ENCODE measurements around the gene MAGED1. TPM values are rescaled to one million over a fixed set of nuclear protein-coding genes. Genes with fewer than 3 reads are reported as not detected.

MAGED1 gene
- total and polyA plus RNA-seq, 2 of the 8 experiments (the other 6 are each of a cell fraction or from before 2014, with no cell fraction given) = 91.0 to 91.1 TPM

DNA sequence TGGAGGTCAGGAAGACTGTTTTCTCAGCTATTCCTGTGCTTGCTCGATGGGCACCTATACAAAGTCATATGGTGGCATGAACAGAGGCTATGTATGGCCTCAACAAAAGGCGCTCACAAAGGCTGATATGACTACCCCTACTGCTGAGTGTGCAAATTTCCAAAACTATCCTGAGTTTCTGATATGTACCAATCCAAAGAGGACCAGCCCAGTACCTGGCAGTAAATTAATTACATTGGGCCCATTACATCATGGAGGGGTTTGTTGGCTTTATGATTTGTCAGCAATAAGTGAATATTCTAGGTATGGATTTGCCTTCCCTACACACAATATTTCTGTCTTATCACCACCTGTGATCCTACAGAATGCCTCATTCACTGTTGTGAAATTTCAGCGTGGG lies 12.3 kb downstream of the MAGED1 start (continued):
- TF ChIP-seq, protein P1, sequence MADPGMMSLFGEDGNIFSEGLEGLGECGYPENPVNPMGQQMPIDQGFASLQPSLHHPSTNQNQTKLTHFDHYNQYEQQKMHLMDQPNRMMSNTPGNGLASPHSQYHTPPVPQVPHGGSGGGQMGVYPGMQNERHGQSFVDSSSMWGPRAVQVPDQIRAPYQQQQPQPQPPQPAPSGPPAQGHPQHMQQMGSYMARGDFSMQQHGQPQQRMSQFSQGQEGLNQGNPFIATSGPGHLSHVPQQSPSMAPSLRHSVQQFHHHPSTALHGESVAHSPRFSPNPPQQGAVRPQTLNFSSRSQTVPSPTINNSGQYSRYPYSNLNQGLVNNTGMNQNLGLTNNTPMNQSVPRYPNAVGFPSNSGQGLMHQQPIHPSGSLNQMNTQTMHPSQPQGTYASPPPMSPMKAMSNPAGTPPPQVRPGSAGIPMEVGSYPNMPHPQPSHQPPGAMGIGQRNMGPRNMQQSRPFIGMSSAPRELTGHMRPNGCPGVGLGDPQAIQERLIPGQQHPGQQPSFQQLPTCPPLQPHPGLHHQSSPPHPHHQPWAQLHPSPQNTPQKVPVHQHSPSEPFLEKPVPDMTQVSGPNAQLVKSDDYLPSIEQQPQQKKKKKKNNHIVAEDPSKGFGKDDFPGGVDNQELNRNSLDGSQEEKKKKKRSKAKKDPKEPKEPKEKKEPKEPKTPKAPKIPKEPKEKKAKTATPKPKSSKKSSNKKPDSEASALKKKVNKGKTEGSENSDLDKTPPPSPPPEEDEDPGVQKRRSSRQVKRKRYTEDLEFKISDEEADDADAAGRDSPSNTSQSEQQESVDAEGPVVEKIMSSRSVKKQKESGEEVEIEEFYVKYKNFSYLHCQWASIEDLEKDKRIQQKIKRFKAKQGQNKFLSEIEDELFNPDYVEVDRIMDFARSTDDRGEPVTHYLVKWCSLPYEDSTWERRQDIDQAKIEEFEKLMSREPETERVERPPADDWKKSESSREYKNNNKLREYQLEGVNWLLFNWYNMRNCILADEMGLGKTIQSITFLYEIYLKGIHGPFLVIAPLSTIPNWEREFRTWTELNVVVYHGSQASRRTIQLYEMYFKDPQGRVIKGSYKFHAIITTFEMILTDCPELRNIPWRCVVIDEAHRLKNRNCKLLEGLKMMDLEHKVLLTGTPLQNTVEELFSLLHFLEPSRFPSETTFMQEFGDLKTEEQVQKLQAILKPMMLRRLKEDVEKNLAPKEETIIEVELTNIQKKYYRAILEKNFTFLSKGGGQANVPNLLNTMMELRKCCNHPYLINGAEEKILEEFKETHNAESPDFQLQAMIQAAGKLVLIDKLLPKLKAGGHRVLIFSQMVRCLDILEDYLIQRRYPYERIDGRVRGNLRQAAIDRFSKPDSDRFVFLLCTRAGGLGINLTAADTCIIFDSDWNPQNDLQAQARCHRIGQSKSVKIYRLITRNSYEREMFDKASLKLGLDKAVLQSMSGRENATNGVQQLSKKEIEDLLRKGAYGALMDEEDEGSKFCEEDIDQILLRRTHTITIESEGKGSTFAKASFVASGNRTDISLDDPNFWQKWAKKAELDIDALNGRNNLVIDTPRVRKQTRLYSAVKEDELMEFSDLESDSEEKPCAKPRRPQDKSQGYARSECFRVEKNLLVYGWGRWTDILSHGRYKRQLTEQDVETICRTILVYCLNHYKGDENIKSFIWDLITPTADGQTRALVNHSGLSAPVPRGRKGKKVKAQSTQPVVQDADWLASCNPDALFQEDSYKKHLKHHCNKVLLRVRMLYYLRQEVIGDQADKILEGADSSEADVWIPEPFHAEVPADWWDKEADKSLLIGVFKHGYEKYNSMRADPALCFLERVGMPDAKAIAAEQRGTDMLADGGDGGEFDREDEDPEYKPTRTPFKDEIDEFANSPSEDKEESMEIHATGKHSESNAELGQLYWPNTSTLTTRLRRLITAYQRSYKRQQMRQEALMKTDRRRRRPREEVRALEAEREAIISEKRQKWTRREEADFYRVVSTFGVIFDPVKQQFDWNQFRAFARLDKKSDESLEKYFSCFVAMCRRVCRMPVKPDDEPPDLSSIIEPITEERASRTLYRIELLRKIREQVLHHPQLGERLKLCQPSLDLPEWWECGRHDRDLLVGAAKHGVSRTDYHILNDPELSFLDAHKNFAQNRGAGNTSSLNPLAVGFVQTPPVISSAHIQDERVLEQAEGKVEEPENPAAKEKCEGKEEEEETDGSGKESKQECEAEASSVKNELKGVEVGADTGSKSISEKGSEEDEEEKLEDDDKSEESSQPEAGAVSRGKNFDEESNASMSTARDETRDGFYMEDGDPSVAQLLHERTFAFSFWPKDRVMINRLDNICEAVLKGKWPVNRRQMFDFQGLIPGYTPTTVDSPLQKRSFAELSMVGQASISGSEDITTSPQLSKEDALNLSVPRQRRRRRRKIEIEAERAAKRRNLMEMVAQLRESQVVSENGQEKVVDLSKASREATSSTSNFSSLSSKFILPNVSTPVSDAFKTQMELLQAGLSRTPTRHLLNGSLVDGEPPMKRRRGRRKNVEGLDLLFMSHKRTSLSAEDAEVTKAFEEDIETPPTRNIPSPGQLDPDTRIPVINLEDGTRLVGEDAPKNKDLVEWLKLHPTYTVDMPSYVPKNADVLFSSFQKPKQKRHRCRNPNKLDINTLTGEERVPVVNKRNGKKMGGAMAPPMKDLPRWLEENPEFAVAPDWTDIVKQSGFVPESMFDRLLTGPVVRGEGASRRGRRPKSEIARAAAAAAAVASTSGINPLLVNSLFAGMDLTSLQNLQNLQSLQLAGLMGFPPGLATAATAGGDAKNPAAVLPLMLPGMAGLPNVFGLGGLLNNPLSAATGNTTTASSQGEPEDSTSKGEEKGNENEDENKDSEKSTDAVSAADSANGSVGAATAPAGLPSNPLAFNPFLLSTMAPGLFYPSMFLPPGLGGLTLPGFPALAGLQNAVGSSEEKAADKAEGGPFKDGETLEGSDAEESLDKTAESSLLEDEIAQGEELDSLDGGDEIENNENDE (IDR thresholded peaks at IDR 0.05; ENCODE audit: insufficient replicate concordance, low read length) = no peak
- no peak for TF ChIP-seq JUN (IDR thresholded peaks at IDR 0.05; ENCODE audit: low read depth, low read length)
- TF ChIP-seq HDAC2 (IDR thresholded peaks at IDR 0.05; ENCODE audit: borderline replicate concordance in 1 of 2, low read depth in 2 of 2, low read length in 2 of 2) = no peak
- no peak for TF ChIP-seq GTF2F1 (IDR thresholded peaks at IDR 0.05; ENCODE audit: borderline replicate concordance, low read depth, low read length)
- TF ChIP-seq POLR2AphosphoS5 (IDR thresholded peaks at IDR 0.05; ENCODE audit: low read depth, low read length) = no peak
- TF ChIP-seq CTCF (IDR thresholded peaks at IDR 0.05; ENCODE audit: control extremely low read depth in 1 of 3, insufficient read depth in 1 of 3, low read depth in 1 of 3, low read length in 3 of 3) = no peak
- TF ChIP-seq, protein P2, sequence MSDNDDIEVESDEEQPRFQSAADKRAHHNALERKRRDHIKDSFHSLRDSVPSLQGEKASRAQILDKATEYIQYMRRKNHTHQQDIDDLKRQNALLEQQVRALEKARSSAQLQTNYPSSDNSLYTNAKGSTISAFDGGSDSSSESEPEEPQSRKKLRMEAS (IDR thresholded peaks at IDR 0.05) = no peak
- TF ChIP-seq CEBPB (IDR thresholded peaks at IDR 0.05; ENCODE audit: low read depth, low read length) = no peak
- TF ChIP-seq CBX8 (IDR thresholded peaks at IDR 0.05; ENCODE audit: borderline replicate concordance, low read depth, low read length) = no peak

Data from H1 (cell line).